Measurements from ENCODE around the gene RBM33. TPM values are rescaled to one million over a fixed set of nuclear protein-coding genes. Genes with fewer than 3 reads are reported as not detected.

Gene RBM33
- total RNA-seq, 1 experiment from 2014 or later: 81.8 TPM

- TF ChIP-seq, protein P1, sequence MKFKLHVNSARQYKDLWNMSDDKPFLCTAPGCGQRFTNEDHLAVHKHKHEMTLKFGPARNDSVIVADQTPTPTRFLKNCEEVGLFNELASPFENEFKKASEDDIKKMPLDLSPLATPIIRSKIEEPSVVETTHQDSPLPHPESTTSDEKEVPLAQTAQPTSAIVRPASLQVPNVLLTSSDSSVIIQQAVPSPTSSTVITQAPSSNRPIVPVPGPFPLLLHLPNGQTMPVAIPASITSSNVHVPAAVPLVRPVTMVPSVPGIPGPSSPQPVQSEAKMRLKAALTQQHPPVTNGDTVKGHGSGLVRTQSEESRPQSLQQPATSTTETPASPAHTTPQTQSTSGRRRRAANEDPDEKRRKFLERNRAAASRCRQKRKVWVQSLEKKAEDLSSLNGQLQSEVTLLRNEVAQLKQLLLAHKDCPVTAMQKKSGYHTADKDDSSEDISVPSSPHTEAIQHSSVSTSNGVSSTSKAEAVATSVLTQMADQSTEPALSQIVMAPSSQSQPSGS (CRISPR knock-in tag; IDR thresholded peaks at IDR 0.05; ENCODE audit: borderline replicate concordance, low read depth): no peak
- TF ChIP-seq TEAD4 (CRISPR knock-in tag; IDR thresholded peaks at IDR 0.05): no peak
- no peak for TF ChIP-seq MYBL2 (CRISPR knock-in tag; IDR thresholded peaks at IDR 0.05)
- no peak for TF ChIP-seq PRDM15 (CRISPR knock-in tag; IDR thresholded peaks at IDR 0.05)
These were observed 49.5 kb upstream of the RBM33 start (continued) for GRCh38 chr7:155594961-155595366.

- ChIA-PET POLR2A (no interaction called here), CTCF (interaction anchor here (0.9 to 2.1 kb wide), 9 partner anchors 12 to 203 kb away, joined by 3 to 26 read pairs (median 11); no protein-coding TSS in a partner anchor)
- no peak for ATAC-seq
- TF ChIP-seq IRF1 (CRISPR knock-in tag; IDR thresholded peaks at IDR 0.05): no peak
- no peak for TF ChIP-seq RELA (CRISPR knock-in tag; IDR thresholded peaks at IDR 0.05; ENCODE audit: borderline replicate concordance)
- TF ChIP-seq MXD4 (CRISPR knock-in tag; IDR thresholded peaks at IDR 0.05; ENCODE audit: borderline replicate concordance): no peak
- TF ChIP-seq FOXJ3 (CRISPR knock-in tag; IDR thresholded peaks at IDR 0.05; ENCODE audit: borderline replicate concordance): no peak
- Mint-ChIP-seq H3K36me3 (no peaks in the 10 kb centered on the region), H3K27ac (no peak overlapping the region), H3K4me3 (no peak overlapping the region), H3K27me3 (ENCODE audit: low read depth) (no peaks in the 10 kb centered on the region; the same call in 1 of the 2 replicates), H3K4me1 (peaks cover 33% of the 10 kb centered on the region), H3K9me3 (no peaks in the 10 kb centered on the region)
- no peak for DNase-seq (ENCODE audit: low spot score)
These were observed 46.7 kb upstream of the RBM33 start for GRCh38 chr7:155597753-155598140.

DNA sequence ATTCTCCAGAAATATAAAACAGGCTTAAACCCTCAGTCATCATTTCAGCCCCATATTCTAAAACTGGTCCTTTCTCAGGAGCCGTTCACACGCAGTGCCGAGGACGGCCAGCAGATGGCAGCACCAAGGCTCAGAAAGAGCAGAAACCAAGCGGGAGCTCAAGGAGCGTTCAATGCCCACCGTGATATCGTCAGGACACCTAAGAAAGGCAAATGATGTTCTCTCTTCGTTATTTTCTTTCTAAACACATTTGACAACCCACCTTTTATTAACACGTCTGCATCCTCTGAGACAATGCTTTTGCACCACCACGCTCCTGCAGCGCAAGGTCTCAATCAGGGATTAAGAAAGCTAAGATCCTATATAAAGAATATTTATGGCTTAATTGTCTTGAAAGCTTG, 45.7 kb upstream of the RBM33 start:
- Mint-ChIP-seq H3K4me3 (no peak overlapping the region), H3K9me3 (no peaks in the 10 kb centered on the region), H3K27ac (no peak overlapping the region), H3K27me3 (ENCODE audit: low read depth) (no peaks in the 10 kb centered on the region; the same call in 1 of the 2 replicates), H3K4me1 (peaks cover 39% of the 10 kb centered on the region), H3K36me3 (no peaks in the 10 kb centered on the region)
- POLR2A ChIA-PET: no interaction called here
- no peak for TF ChIP-seq GTF2I (CRISPR knock-in tag; conservative IDR thresholded peaks at IDR 0.05)
- TF ChIP-seq CTCF (IDR thresholded peaks at IDR 0.05): peak; percentile 94
- DNase-seq (ENCODE audit: low spot score) (peak; percentile 89), ATAC-seq (peak; percentile 24; the same call in 1 of the 2 replicates)
- CTCF ChIA-PET: interaction anchor here (0.5 to 2.1 kb wide), 95 partner anchors 9 to 1123 kb away, joined by 3 to 26 read pairs (median 5); partner anchors contain the start of genes CNPY1, INSIG1 and RBM33

DNA sequence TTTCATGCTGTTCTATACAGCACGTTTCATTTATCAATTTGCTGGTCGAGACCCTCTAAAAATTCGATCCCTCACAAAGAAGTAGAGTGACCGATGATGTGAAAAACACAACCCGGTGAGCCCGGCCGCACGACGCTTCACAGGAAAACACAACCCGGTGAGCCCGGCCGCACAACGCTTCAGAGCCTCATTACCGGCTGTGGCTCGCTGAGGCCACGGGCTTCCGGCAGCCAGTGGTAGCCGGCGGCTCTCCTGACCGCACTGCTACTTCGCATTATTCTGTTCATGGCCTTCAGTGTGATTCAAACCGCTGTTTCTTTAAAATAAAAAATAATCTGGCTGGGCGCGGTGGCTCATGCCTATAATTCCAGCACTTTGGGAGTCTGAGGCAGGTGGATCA, 42.3 kb upstream of the RBM33 start:
- H3K4me1 Mint-ChIP-seq: peaks cover 17% of the 10 kb centered on the region
- H3K4me3 Mint-ChIP-seq: no peak overlapping the region
- ChIA-PET CTCF (interaction anchor here (0.5 kb wide), 1 partner anchor 70 kb away, joined by 3 read pairs; no protein-coding TSS in a partner anchor), POLR2A (no interaction called here)
- no peak overlapping the region for H3K27ac Mint-ChIP-seq
- 0 out of 2 replicates have a peak, but pooled peaks cover 3% of the 10 kb centered on the region for H3K36me3 Mint-ChIP-seq
- no peaks in the 10 kb centered on the region for H3K27me3 Mint-ChIP-seq (ENCODE audit: low read depth)
- H3K9me3 Mint-ChIP-seq: peaks cover 6% of the 10 kb centered on the region
- DNase-seq (ENCODE audit: low spot score) (no peak), ATAC-seq (no peak)
- no peak for TF ChIP-seq RORB (CRISPR knock-in tag; IDR thresholded peaks at IDR 0.05)
- TF ChIP-seq, protein P2, sequence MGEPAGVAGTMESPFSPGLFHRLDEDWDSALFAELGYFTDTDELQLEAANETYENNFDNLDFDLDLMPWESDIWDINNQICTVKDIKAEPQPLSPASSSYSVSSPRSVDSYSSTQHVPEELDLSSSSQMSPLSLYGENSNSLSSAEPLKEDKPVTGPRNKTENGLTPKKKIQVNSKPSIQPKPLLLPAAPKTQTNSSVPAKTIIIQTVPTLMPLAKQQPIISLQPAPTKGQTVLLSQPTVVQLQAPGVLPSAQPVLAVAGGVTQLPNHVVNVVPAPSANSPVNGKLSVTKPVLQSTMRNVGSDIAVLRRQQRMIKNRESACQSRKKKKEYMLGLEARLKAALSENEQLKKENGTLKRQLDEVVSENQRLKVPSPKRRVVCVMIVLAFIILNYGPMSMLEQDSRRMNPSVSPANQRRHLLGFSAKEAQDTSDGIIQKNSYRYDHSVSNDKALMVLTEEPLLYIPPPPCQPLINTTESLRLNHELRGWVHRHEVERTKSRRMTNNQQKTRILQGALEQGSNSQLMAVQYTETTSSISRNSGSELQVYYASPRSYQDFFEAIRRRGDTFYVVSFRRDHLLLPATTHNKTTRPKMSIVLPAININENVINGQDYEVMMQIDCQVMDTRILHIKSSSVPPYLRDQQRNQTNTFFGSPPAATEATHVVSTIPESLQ (CRISPR knock-in tag; IDR thresholded peaks at IDR 0.05): no peak
- TF ChIP-seq ERG (CRISPR knock-in tag; IDR thresholded peaks at IDR 0.05): no peak
- no peak for TF ChIP-seq ZNF425 (CRISPR knock-in tag; conservative IDR thresholded peaks at IDR 0.05)
- TF ChIP-seq PRRX2 (CRISPR knock-in tag; IDR thresholded peaks at IDR 0.05): no peak

Measured in WTC11 (cell line).